ENCODE measurements around the gene TNXB.

- TF ChIP-seq, protein P1, sequence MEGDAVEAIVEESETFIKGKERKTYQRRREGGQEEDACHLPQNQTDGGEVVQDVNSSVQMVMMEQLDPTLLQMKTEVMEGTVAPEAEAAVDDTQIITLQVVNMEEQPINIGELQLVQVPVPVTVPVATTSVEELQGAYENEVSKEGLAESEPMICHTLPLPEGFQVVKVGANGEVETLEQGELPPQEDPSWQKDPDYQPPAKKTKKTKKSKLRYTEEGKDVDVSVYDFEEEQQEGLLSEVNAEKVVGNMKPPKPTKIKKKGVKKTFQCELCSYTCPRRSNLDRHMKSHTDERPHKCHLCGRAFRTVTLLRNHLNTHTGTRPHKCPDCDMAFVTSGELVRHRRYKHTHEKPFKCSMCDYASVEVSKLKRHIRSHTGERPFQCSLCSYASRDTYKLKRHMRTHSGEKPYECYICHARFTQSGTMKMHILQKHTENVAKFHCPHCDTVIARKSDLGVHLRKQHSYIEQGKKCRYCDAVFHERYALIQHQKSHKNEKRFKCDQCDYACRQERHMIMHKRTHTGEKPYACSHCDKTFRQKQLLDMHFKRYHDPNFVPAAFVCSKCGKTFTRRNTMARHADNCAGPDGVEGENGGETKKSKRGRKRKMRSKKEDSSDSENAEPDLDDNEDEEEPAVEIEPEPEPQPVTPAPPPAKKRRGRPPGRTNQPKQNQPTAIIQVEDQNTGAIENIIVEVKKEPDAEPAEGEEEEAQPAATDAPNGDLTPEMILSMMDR (IDR thresholded peaks at IDR 0.05): no peak
- TF ChIP-seq, protein P2, sequence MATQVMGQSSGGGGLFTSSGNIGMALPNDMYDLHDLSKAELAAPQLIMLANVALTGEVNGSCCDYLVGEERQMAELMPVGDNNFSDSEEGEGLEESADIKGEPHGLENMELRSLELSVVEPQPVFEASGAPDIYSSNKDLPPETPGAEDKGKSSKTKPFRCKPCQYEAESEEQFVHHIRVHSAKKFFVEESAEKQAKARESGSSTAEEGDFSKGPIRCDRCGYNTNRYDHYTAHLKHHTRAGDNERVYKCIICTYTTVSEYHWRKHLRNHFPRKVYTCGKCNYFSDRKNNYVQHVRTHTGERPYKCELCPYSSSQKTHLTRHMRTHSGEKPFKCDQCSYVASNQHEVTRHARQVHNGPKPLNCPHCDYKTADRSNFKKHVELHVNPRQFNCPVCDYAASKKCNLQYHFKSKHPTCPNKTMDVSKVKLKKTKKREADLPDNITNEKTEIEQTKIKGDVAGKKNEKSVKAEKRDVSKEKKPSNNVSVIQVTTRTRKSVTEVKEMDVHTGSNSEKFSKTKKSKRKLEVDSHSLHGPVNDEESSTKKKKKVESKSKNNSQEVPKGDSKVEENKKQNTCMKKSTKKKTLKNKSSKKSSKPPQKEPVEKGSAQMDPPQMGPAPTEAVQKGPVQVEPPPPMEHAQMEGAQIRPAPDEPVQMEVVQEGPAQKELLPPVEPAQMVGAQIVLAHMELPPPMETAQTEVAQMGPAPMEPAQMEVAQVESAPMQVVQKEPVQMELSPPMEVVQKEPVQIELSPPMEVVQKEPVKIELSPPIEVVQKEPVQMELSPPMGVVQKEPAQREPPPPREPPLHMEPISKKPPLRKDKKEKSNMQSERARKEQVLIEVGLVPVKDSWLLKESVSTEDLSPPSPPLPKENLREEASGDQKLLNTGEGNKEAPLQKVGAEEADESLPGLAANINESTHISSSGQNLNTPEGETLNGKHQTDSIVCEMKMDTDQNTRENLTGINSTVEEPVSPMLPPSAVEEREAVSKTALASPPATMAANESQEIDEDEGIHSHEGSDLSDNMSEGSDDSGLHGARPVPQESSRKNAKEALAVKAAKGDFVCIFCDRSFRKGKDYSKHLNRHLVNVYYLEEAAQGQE (IDR thresholded peaks at IDR 0.05; ENCODE audit: insufficient read depth in 1 of 2, low read depth in 2 of 2, low read length in 1 of 2): no peak
Observed at GRCh38 chr6:32058511-32058963, 50.6 kb downstream of the TNXB start.
